GM12801 (cell line): Measurements from ENCODE around the gene TRMU.

Experiments used
- CTCF ChIP-seq: IDR thresholded peaks from one replicate; pipeline ENCODE4 v1.5.1; 2011; ENCODE audit warnings: control low read depth; ENCODE audit not compliant: insufficient read length; ENCODE audit errors: extremely low read depth

TRMU gene

GRCh38 chr22:46376908-46377524, 41.5 kb downstream of the TRMU start:
- no peak for TF ChIP-seq CTCF

GRCh38 chr22:46377525-46378425, 42.3 kb downstream of the TRMU start:
- no peak for TF ChIP-seq CTCF

GRCh38 chr22:46378426-46379065, 43.0 kb downstream of the TRMU start:
- no peak for TF ChIP-seq CTCF

GRCh38 chr22:46379066-46379930, 43.8 kb downstream of the TRMU start:
- no peak for TF ChIP-seq CTCF

- no peak for TF ChIP-seq CTCF
Measured at GRCh38 chr22:46380069-46380468, 44.6 kb downstream of the TRMU start.

GRCh38 chr22:46380581-46380980, 45.1 kb downstream of the TRMU start:
- no peak for TF ChIP-seq CTCF

- no peak for TF ChIP-seq CTCF
Measured at GRCh38 chr22:46381142-46381541, 45.6 kb downstream of the TRMU start.
